ENCODE measurements around the gene WDR64.

The WDR64 gene

GRCh38 chr1:241610056-241610815 is 41.8 kb upstream of the WDR64 start:
- no peak for TF ChIP-seq CTCF (IDR thresholded peaks at IDR 0.05; ENCODE audit: low read depth, low read length, missing control alignments)
- H3K4me3 ChIP-seq (ENCODE audit: low read depth, low read length) = no peak overlapping the region
- DNase-seq (ENCODE audit: low read depth) = no peak

DNA sequence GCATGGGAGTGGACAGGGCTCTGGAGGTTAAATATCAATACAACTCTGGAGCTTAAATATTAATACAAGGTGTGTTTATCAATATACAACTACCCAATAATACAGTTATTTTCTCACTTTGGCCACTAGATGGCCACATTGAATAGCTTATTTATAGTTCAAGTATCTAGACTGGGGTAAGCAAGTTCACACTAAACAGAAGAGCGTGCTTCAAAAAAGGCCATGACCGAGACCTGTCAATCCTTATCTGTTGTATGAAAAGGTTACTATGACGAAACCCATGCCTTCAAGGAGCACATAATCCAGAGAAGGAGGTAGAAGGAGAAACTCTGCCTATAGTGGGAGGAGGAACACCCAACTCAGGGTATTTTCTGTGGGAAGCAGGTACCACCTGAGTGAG is 41.0 kb upstream of the WDR64 start:
- peak; percentile 37 for DNase-seq (ENCODE audit: low read depth)
- TF ChIP-seq CTCF (IDR thresholded peaks at IDR 0.05; ENCODE audit: low read depth, low read length, missing control alignments) = peak; percentile 55
- H3K4me3 ChIP-seq (ENCODE audit: low read depth, low read length) = no peak overlapping the region

- no peak for TF ChIP-seq CTCF (IDR thresholded peaks at IDR 0.05; ENCODE audit: low read depth, low read length, missing control alignments)
- DNase-seq (ENCODE audit: low read depth) = no peak
- no peak overlapping the region for H3K4me3 ChIP-seq (ENCODE audit: low read depth, low read length)
Measured at GRCh38 chr1:241611736-241612135, 40.3 kb upstream of the WDR64 start.

DNA sequence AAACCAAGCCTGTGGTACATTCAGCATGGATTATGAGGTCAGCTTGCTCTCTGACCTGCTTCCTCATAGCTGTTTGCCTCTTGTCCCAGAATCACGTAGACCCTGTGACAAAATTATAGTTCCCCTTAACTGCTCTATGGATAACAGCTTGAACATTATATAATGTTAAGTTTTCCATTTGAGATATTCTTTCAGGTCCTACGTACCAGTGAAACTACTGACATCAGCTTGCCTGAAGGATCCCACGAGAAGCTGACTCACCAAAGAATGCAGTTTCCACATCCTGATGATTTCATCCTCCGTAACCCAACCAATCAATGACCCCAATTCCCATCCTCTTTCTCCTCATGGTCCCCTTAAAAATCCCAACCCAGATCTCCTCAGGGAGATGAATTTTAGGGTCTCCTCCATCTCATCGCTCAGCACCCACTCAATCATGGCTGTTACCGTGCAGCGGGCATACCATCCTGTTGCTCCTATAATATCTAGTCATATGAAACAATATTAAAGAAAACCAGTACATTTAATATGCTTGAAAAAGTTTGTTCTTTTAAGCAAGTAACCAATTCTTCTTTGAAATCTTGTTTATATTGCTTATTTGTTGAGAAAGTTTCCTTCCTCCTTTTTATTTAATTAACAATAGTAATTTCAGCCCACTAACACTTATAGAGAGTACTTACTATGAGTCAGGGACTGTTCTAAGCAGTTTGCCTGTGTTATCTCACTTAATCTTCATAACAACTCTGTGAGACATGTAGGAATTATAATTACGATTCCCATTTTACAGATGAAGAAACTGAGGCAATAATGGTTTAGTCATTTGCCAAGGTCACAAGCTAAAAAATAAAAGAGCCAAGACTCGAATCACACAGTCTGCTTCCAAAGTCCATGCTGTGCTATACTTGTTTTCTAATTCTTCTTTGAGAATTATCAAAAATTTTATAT is 39.3 kb upstream of the WDR64 start:
- TF ChIP-seq CTCF (IDR thresholded peaks at IDR 0.05; ENCODE audit: low read depth, low read length, missing control alignments) = no peak
- no peak overlapping the region for H3K4me3 ChIP-seq (ENCODE audit: low read depth, low read length)
- no peak for DNase-seq (ENCODE audit: low read depth)

- no peak for DNase-seq (ENCODE audit: low read depth)
- TF ChIP-seq CTCF (IDR thresholded peaks at IDR 0.05; ENCODE audit: low read depth, low read length, missing control alignments) = no peak
- no peak overlapping the region for H3K4me3 ChIP-seq (ENCODE audit: low read depth, low read length)
Measured at GRCh38 chr1:241614144-241614543, 37.9 kb upstream of the WDR64 start.

DNA sequence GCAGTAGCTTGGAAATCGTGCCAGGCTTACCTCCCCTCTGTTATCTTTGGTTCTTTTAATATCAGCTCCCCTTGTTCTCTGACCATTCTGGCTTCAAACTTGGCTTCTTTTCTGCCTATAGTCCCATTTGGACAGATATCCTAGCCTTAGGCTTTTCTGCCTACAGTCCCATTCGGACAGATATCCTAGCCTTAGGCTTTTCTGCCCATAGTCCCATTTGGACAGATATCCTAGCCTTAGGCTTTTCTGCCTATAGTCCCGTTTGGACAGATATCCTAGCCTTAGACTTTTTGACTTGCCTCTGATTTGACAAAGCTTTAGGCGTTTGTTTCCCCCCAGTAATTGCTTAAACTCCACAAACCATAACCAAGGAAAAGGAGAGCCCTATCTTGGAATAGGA is 37.5 kb upstream of the WDR64 start:
- no peak for TF ChIP-seq CTCF (IDR thresholded peaks at IDR 0.05; ENCODE audit: low read depth, low read length, missing control alignments)
- no peak for DNase-seq (ENCODE audit: low read depth)
- H3K4me3 ChIP-seq (ENCODE audit: low read depth, low read length) = no peak overlapping the region
